Tibial nerve (tissue), 4 donors: ENCODE measurements around the gene KCNK6. TPM values are rescaled to one million over a fixed set of nuclear protein-coding genes. Genes with fewer than 3 reads are reported as not detected.

ENCODE experiments used
- DNase-seq, 2 donors: peaks; one replicate each; pipeline ENCODE4 v3.0.0-alpha.2; 2019; ENCODE audit warnings: low spot score in 2 of 2
- H3K27ac ChIP-seq, 4 donors: fragments of 200-600 bp; sonication (generic) in 3 of 4; one replicate each; pipeline ENCODE4 v1.5.1; 2017 to 2019; ENCODE audit warnings: mild to moderate bottlenecking in 1 of 4
- H3K27me3 ChIP-seq, 2 donors: fragments of 200-600 bp; sonication (generic) in 1 of 2; one replicate each; pipeline versions ENCODE4 v1.5.1 to v1.6.0; 2017 to 2019
- H3K36me3 ChIP-seq, 3 donors: fragments of 200-600 bp; sonication (generic); one replicate each; pipeline ENCODE4 v1.5.1; 2018 to 2019
- H3K4me1 ChIP-seq, 4 donors: fragments of 200-600 bp; sonication (generic) in 3 of 4; one replicate each; pipeline ENCODE4 v1.5.1; 2017 to 2019
- H3K4me3 ChIP-seq, 4 donors: fragments of 200-600 bp; sonication (generic) in 3 of 4; one replicate each; pipeline ENCODE4 v1.5.1; 2017 to 2019; ENCODE audit warnings: mild to moderate bottlenecking in 1 of 4, moderate library complexity in 1 of 4
- H3K9me3 ChIP-seq, 4 donors: fragments of 200-600 bp; sonication (generic) in 3 of 4; one replicate each; pipeline ENCODE4 v1.5.1; 2017 to 2019
- CTCF ChIP-seq, 5 experiments: fragments of 200-600 bp in 3 of 5; fragments of 450-650 bp in 2 of 5; sonication (generic) in 3 of 5; IDR thresholded peaks; one replicate each; pipeline ENCODE4 v1.5.1; 2016 to 2019; ENCODE audit warnings: antibody characterized with exemption in 5 of 5, mild to moderate bottlenecking in 3 of 5, moderate library complexity in 2 of 5
- EP300 ChIP-seq, 2 donors: sonication (generic); formaldehyde crosslinking; IDR thresholded peaks; one replicate each; pipeline ENCODE4 v1.6.1; 2017; ENCODE audit warnings: antibody characterized with exemption in 2 of 2, mild to moderate bottlenecking in 1 of 2
- POLR2A ChIP-seq, 2 donors: fragments of 450-650 bp; IDR thresholded peaks; one replicate each; pipeline ENCODE4 v1.6.1; 2017; ENCODE audit warnings: antibody characterized with exemption in 2 of 2, mild to moderate bottlenecking in 2 of 2, moderate library complexity in 2 of 2
- WGBS, 2 donors: methylation state at CpG; one replicate each; pipeline ENCODE4 v1.1.5; 2018; 5-methylcytosine and 5-hydroxymethylcytosine counted together
- total RNA-seq, 4 donors: library from RNA; depleted of rRNA; stranded (reverse); fragments of >200 nt; gene quantifications; one replicate each; pipeline ENCODE4 v1.1.0, GENCODE V29; 2016

KCNK6 gene
- total RNA-seq, 4 donors from 2014 or later, result 2.6 to 5.4 (median 3.3) TPM

- H3K27me3 ChIP-seq, result no peaks in the 10 kb centered on the region
- TF ChIP-seq EP300 (IDR thresholded peaks at IDR 0.05), result no peak
- TF ChIP-seq POLR2A (IDR thresholded peaks at IDR 0.05), result no peak
- no peak for TF ChIP-seq CTCF (IDR thresholded peaks at IDR 0.05)
- H3K36me3 ChIP-seq, result peaks cover 0 to 8% (median 0%) of the 10 kb centered on the region in 3 donors
- H3K4me3 ChIP-seq, result no peak overlapping the region
- DNase-seq, result no peak
- whole genome bisulfite sequencing, 2 donors, result 46 to 49% methylated on average over 8 of the region's 8 CpGs
- peaks cover 0 to 3% (median 0%) of the 10 kb centered on the region in 4 donors for H3K4me1 ChIP-seq
- H3K27ac ChIP-seq, result peak overlapping the region in 3 of 4 donors; percentile 38 to 81 (median 68)
- no peaks in the 10 kb centered on the region for H3K9me3 ChIP-seq
These were observed 25.6 kb upstream of the KCNK6 start for GRCh38 chr19:38294090-38294489.

GRCh38 chr19:38298821-38299680, 20.6 kb upstream of the KCNK6 start:
- H3K27ac ChIP-seq, result no peak overlapping the region
- no peak for DNase-seq
- WGBS, 2 donors, result 61 to 65% methylated on average over 10 to 11 of the region's 11 CpGs
- no peak for TF ChIP-seq POLR2A (IDR thresholded peaks at IDR 0.05)
- TF ChIP-seq CTCF (IDR thresholded peaks at IDR 0.05), result no peak
- no peak overlapping the region for H3K4me3 ChIP-seq
- H3K4me1 ChIP-seq, result peaks cover 0 to 4% (median 0%) of the 10 kb centered on the region in 4 donors
- H3K36me3 ChIP-seq, result peaks cover 0 to 9% (median 0%) of the 10 kb centered on the region in 3 donors
- no peaks in the 10 kb centered on the region for H3K9me3 ChIP-seq
- H3K27me3 ChIP-seq, result no peaks in the 10 kb centered on the region

GRCh38 chr19:38303517-38304351, 15.9 kb upstream of the KCNK6 start, which contains the start of gene C19orf33:
Gene C19orf33 (plus strand): TSS chr19:38304251. CDS start chr19:38304262, 11 bp downstream.
- H3K9me3 ChIP-seq, result no peaks in the 10 kb centered on the region
- no peak for DNase-seq
- WGBS, 2 donors, result 59 to 63% methylated on average over 27 to 28 of the region's 28 CpGs
- no peaks in the 10 kb centered on the region for H3K27me3 ChIP-seq
- H3K4me3 ChIP-seq, result peak within 1 kb of the TSS in 3 of 4 donors; percentile 5 to 46 (median 21)
- H3K36me3 ChIP-seq, result peaks cover 0 to 56% (median 0%) of the 10 kb centered on the region in 3 donors
- H3K27ac ChIP-seq, result peak within 1 kb of the TSS in 3 of 4 donors; percentile 63 to 85 (median 76)
- peaks cover 0 to 8% (median 0%) of the 10 kb centered on the region in 4 donors for H3K4me1 ChIP-seq
- TF ChIP-seq EP300 (IDR thresholded peaks at IDR 0.05) (no peak), CTCF (IDR thresholded peaks at IDR 0.05) (no peak), POLR2A (IDR thresholded peaks at IDR 0.05) (no peak)

- H3K9me3 ChIP-seq, result no peaks in the 10 kb centered on the region
- H3K4me3 ChIP-seq, result peak overlapping the region in 3 of 4 donors; percentile 5 to 46 (median 21)
- H3K27ac ChIP-seq, result peak overlapping the region in 3 of 4 donors; percentile 63 to 85 (median 76)
- TF ChIP-seq EP300 (IDR thresholded peaks at IDR 0.05), result no peak
- no peak for TF ChIP-seq POLR2A (IDR thresholded peaks at IDR 0.05)
- TF ChIP-seq CTCF (IDR thresholded peaks at IDR 0.05), result no peak
- DNase-seq, result no peak
- no peaks in the 10 kb centered on the region for H3K27me3 ChIP-seq
- H3K36me3 ChIP-seq, result peaks cover 0 to 63% (median 0%) of the 10 kb centered on the region in 3 donors
- 73 to 76% methylated on average over 18 to 20 of the region's 27 CpGs for WGBS, 2 donors
- H3K4me1 ChIP-seq, result peaks cover 0 to 8% (median 0%) of the 10 kb centered on the region in 4 donors
These were observed 15.2 kb upstream of the KCNK6 start for GRCh38 chr19:38304352-38304865.
